Measurements from ENCODE around the gene NUP160.
"Not testable (repeated sequence)": the region's sequence is repeated elsewhere in the genome, so short reads cannot be mapped to it uniquely, and the experiment has no call there.

Gene NUP160

DNA sequence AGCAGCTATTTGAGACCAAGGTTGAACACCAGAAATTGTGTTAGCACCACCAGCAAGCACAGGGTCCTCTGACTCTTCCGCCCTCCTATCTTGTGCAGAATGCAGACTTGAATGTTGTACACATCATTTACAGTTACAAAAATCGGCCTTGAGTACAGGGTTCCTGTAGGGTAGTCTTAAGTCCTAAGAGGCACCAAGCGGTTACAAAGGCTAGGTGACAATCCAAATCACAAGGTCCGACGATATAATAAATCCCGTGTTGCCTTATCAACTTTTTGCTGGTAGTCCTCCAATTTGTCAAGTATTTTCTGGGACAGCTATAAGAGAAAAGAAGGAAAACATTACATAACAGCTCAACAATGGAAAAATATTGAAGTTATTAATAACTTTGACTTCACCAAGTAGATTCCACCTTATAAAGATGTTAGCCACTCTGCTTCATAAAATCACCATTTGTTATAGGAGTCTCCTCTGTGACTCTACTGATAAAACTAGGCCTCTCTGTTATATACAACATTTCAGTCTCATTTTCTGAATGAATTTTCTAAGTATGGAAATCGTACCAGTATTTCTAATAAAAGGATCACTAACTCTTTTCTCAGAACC, 69.2 kb downstream of the NUP160 start:
- no peak for ATAC-seq
- no peak for TF ChIP-seq ARNTL (CRISPR knock-in tag; IDR thresholded peaks at IDR 0.05; ENCODE audit: borderline replicate concordance, low read depth)
- TF ChIP-seq, protein P1, sequence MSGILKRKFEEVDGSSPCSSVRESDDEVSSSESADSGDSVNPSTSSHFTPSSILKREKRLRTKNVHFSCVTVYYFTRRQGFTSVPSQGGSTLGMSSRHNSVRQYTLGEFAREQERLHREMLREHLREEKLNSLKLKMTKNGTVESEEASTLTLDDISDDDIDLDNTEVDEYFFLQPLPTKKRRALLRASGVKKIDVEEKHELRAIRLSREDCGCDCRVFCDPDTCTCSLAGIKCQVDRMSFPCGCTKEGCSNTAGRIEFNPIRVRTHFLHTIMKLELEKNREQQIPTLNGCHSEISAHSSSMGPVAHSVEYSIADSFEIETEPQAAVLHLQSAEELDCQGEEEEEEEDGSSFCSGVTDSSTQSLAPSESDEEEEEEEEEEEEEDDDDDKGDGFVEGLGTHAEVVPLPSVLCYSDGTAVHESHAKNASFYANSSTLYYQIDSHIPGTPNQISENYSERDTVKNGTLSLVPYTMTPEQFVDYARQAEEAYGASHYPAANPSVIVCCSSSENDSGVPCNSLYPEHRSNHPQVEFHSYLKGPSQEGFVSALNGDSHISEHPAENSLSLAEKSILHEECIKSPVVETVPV (CRISPR knock-in tag; IDR thresholded peaks at IDR 0.05), result no peak
- TF ChIP-seq, protein P2, sequence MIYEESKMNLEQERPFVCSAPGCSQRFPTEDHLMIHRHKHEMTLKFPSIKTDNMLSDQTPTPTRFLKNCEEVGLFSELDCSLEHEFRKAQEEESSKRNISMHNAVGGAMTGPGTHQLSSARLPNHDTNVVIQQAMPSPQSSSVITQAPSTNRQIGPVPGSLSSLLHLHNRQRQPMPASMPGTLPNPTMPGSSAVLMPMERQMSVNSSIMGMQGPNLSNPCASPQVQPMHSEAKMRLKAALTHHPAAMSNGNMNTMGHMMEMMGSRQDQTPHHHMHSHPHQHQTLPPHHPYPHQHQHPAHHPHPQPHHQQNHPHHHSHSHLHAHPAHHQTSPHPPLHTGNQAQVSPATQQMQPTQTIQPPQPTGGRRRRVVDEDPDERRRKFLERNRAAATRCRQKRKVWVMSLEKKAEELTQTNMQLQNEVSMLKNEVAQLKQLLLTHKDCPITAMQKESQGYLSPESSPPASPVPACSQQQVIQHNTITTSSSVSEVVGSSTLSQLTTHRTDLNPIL (CRISPR knock-in tag; IDR thresholded peaks at IDR 0.05; ENCODE audit: low read depth), result no peak
- TF ChIP-seq, protein P3, sequence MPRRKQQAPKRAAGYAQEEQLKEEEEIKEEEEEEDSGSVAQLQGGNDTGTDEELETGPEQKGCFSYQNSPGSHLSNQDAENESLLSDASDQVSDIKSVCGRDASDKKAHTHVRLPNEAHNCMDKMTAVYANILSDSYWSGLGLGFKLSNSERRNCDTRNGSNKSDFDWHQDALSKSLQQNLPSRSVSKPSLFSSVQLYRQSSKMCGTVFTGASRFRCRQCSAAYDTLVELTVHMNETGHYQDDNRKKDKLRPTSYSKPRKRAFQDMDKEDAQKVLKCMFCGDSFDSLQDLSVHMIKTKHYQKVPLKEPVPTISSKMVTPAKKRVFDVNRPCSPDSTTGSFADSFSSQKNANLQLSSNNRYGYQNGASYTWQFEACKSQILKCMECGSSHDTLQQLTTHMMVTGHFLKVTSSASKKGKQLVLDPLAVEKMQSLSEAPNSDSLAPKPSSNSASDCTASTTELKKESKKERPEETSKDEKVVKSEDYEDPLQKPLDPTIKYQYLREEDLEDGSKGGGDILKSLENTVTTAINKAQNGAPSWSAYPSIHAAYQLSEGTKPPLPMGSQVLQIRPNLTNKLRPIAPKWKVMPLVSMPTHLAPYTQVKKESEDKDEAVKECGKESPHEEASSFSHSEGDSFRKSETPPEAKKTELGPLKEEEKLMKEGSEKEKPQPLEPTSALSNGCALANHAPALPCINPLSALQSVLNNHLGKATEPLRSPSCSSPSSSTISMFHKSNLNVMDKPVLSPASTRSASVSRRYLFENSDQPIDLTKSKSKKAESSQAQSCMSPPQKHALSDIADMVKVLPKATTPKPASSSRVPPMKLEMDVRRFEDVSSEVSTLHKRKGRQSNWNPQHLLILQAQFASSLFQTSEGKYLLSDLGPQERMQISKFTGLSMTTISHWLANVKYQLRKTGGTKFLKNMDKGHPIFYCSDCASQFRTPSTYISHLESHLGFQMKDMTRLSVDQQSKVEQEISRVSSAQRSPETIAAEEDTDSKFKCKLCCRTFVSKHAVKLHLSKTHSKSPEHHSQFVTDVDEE (CRISPR knock-in tag; IDR thresholded peaks at IDR 0.05), result no peak

- ATAC-seq, result peak; percentile 19; the same call in 1 of the 3 replicates
- TF ChIP-seq, protein P4, sequence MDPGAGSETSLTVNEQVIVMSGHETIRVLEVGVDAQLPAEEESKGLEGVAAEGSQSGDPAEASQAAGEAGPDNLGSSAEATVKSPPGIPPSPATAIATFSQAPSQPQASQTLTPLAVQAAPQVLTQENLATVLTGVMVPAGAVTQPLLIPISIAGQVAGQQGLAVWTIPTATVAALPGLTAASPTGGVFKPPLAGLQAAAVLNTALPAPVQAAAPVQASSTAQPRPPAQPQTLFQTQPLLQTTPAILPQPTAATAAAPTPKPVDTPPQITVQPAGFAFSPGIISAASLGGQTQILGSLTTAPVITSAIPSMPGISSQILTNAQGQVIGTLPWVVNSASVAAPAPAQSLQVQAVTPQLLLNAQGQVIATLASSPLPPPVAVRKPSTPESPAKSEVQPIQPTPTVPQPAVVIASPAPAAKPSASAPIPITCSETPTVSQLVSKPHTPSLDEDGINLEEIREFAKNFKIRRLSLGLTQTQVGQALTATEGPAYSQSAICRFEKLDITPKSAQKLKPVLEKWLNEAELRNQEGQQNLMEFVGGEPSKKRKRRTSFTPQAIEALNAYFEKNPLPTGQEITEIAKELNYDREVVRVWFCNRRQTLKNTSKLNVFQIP (CRISPR knock-in tag; IDR thresholded peaks at IDR 0.05; ENCODE audit: borderline replicate concordance, low read depth), result no peak
- TF ChIP-seq ISL1 (CRISPR knock-in tag; IDR thresholded peaks at IDR 0.05) (no peak), TOX (CRISPR knock-in tag; IDR thresholded peaks at IDR 0.05; ENCODE audit: borderline replicate concordance) (no peak), ZFP3 (CRISPR knock-in tag; IDR thresholded peaks at IDR 0.05) (no peak), ZNF70 (CRISPR knock-in tag; IDR thresholded peaks at IDR 0.05) (no peak), ARNTL (CRISPR knock-in tag; IDR thresholded peaks at IDR 0.05; ENCODE audit: borderline replicate concordance, low read depth) (no peak), ZNF8 (CRISPR knock-in tag; IDR thresholded peaks at IDR 0.05) (no peak), ESRRG (CRISPR knock-in tag; IDR thresholded peaks at IDR 0.05) (no peak), RARB (CRISPR knock-in tag; IDR thresholded peaks at IDR 0.05) (no peak)
- TF ChIP-seq, protein P3 (CRISPR knock-in tag; IDR thresholded peaks at IDR 0.05), result no peak
Measured at GRCh38 chr11:47775240-47775869, 72.8 kb downstream of the NUP160 start.

- TF ChIP-seq, protein P1 (CRISPR knock-in tag; IDR thresholded peaks at IDR 0.05), result no peak
- TF ChIP-seq ZC3H10 (CRISPR knock-in tag; IDR thresholded peaks at IDR 0.05), result no peak
- TF ChIP-seq SNAI2 (CRISPR knock-in tag; IDR thresholded peaks at IDR 0.05), result no peak
- no peak for TF ChIP-seq ZFP30 (CRISPR knock-in tag; IDR thresholded peaks at IDR 0.05)
- TF ChIP-seq ZNF8 (CRISPR knock-in tag; IDR thresholded peaks at IDR 0.05), result no peak
- no peak for TF ChIP-seq BACH2 (CRISPR knock-in tag; IDR thresholded peaks at IDR 0.05; ENCODE audit: borderline replicate concordance)
- no peak for TF ChIP-seq RARB (CRISPR knock-in tag; IDR thresholded peaks at IDR 0.05)
- no peak for TF ChIP-seq ESRRG (CRISPR knock-in tag; IDR thresholded peaks at IDR 0.05)
- TF ChIP-seq, protein P2 (CRISPR knock-in tag; IDR thresholded peaks at IDR 0.05; ENCODE audit: low read depth), result no peak
- TF ChIP-seq CSDC2 (CRISPR knock-in tag; IDR thresholded peaks at IDR 0.05), result no peak
- no peak for ATAC-seq
Measured at GRCh38 chr11:47773882-47774281, 74.3 kb downstream of the NUP160 start.

DNA sequence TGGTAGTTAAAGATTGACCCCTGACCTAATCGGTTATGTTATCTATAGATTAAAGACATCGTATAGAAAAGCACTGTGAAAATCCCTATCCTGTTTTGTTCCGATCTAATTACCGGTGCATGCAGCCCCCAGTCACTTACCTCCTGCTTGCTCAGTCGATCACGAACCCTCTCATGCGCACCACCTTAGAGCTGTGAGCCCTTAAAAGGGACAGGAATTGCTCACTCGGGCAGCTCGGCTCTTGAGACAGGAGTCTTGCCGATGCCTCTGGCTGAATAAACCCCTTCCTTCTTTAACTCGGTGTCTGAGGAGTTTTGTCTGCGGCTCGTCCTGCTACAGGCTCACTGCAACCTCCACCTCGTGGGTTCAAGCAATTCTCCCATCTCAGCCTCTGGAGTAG, 78.6 kb downstream of the NUP160 start:
- ATAC-seq, result not testable (repeated sequence)
